Lower leg skin (tissue), 3 donors: ENCODE data around the gene SLC35F3.

Experiments used
- POLR2A ChIP-seq, 2 donors: fragments of 450-650 bp; IDR thresholded peaks; one replicate each; pipeline ENCODE4 v1.6.1; 2016 to 2017; ENCODE audit warnings: antibody characterized with exemption in 2 of 2, mild to moderate bottlenecking in 1 of 2, moderate library complexity in 1 of 2
- TF ChIP-seq, protein P1 (sequence below), 3 donors: fragments of 450-650 bp; IDR thresholded peaks; one replicate each; pipeline ENCODE4 v1.5.1; 2016; ENCODE audit warnings: antibody characterized with exemption in 3 of 3, mild to moderate bottlenecking in 3 of 3, moderate library complexity in 2 of 3

GRCh38 chr1:234208791-234209190, 304.3 kb downstream of the SLC35F3 start:
- TF ChIP-seq, protein P1, sequence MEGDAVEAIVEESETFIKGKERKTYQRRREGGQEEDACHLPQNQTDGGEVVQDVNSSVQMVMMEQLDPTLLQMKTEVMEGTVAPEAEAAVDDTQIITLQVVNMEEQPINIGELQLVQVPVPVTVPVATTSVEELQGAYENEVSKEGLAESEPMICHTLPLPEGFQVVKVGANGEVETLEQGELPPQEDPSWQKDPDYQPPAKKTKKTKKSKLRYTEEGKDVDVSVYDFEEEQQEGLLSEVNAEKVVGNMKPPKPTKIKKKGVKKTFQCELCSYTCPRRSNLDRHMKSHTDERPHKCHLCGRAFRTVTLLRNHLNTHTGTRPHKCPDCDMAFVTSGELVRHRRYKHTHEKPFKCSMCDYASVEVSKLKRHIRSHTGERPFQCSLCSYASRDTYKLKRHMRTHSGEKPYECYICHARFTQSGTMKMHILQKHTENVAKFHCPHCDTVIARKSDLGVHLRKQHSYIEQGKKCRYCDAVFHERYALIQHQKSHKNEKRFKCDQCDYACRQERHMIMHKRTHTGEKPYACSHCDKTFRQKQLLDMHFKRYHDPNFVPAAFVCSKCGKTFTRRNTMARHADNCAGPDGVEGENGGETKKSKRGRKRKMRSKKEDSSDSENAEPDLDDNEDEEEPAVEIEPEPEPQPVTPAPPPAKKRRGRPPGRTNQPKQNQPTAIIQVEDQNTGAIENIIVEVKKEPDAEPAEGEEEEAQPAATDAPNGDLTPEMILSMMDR (IDR thresholded peaks at IDR 0.05), result no peak
- TF ChIP-seq POLR2A (IDR thresholded peaks at IDR 0.05), result no peak
